ENCODE measurements around the gene PCBP3.
"Not testable (repeated sequence)": the region's sequence is repeated elsewhere in the genome, so short reads cannot be mapped to it uniquely, and the experiment has no call there.

PCBP3 gene

GRCh38 chr21:45808663-45809062, 165.1 kb downstream of the PCBP3 start:
- H3K9ac ChIP-seq (ENCODE audit: low read length); DNase-seq; H3K23ac ChIP-seq (ENCODE audit: low read length): not testable (repeated sequence)

GRCh38 chr21:45809421-45809820, 165.9 kb downstream of the PCBP3 start:
- no peak overlapping the region for H4K91ac ChIP-seq (ENCODE audit: low read depth, low read length)
- H2AFZ ChIP-seq (ENCODE audit: insufficient read depth, low read length, poor library complexity): no peak overlapping the region
- H2BK12ac ChIP-seq (ENCODE audit: low read length): no peak overlapping the region
- H3K14ac ChIP-seq (ENCODE audit: low read length): no peak overlapping the region
- H2BK120ac ChIP-seq (ENCODE audit: insufficient read depth, low read length, poor library complexity): no peak overlapping the region
- no peak overlapping the region for H3K4me2 ChIP-seq (ENCODE audit: low read length)
- no peak overlapping the region for H3K18ac ChIP-seq (ENCODE audit: low read length)
- H3K27ac ChIP-seq (ENCODE audit: low read depth, low read length): no peak overlapping the region
- no peak overlapping the region for H3K4ac ChIP-seq (ENCODE audit: low read depth, low read length)
- H3K9ac ChIP-seq (ENCODE audit: low read length): no peak overlapping the region
- WGBS (ENCODE audit: extremely low coverage, insufficient coverage, insufficient read length): 100% methylated on average over 1 of the region's 13 CpGs
- H3K4me1 ChIP-seq (ENCODE audit: control insufficient read depth in 1 of 2, insufficient read depth in 2 of 2, low read length in 2 of 2): no peaks in the 10 kb centered on the region
- no peak overlapping the region for H4K8ac ChIP-seq (ENCODE audit: low read depth, low read length)
- no peaks in the 10 kb centered on the region for H3K27me3 ChIP-seq (ENCODE audit: insufficient read depth, low read length)
- no peak overlapping the region for H4K12ac ChIP-seq (ENCODE audit: low read depth, low read length)
- no peaks in the 10 kb centered on the region for H3K79me2 ChIP-seq (ENCODE audit: control insufficient read depth, insufficient read depth, low read length, poor library complexity)
- no peak overlapping the region for H2AK5ac ChIP-seq (ENCODE audit: low read length)
- DNase-seq: no peak
- H3K9me3 ChIP-seq (ENCODE audit: insufficient read depth, low read depth, low read length): peaks cover 3% of the 10 kb centered on the region
- H3K23ac ChIP-seq (ENCODE audit: low read length): no peak overlapping the region
- H3K4me3 ChIP-seq (ENCODE audit: low read depth, low read length): no peak overlapping the region
- H3K36me3 ChIP-seq (ENCODE audit: control insufficient read depth in 1 of 2, insufficient read depth in 2 of 2, low read length in 2 of 2): no peaks in the 10 kb centered on the region
- no peak overlapping the region for H2BK5ac ChIP-seq (ENCODE audit: low read depth, low read length, poor library complexity)
- no peaks in the 10 kb centered on the region for H3K79me1 ChIP-seq (ENCODE audit: low read length)

More at GRCh38 chr21:45808663-45809062, 165.1 kb downstream of the PCBP3 start:
- H4K12ac ChIP-seq (ENCODE audit: low read depth, low read length); H3K14ac ChIP-seq (ENCODE audit: low read length); H3K79me2 ChIP-seq (ENCODE audit: control insufficient read depth, insufficient read depth, low read length, poor library complexity); H3K27me3 ChIP-seq (ENCODE audit: insufficient read depth, low read length); H3K27ac ChIP-seq (ENCODE audit: low read depth, low read length); H4K91ac ChIP-seq (ENCODE audit: low read depth, low read length); H3K4me1 ChIP-seq (ENCODE audit: control insufficient read depth in 1 of 2, insufficient read depth in 2 of 2, low read length in 2 of 2); H3K4me3 ChIP-seq (ENCODE audit: low read depth, low read length); H2BK5ac ChIP-seq (ENCODE audit: low read depth, low read length, poor library complexity); H4K8ac ChIP-seq (ENCODE audit: low read depth, low read length); H2BK120ac ChIP-seq (ENCODE audit: insufficient read depth, low read length, poor library complexity); H3K4ac ChIP-seq (ENCODE audit: low read depth, low read length); H3K79me1 ChIP-seq (ENCODE audit: low read length); H2AFZ ChIP-seq (ENCODE audit: insufficient read depth, low read length, poor library complexity); H3K4me2 ChIP-seq (ENCODE audit: low read length); H3K18ac ChIP-seq (ENCODE audit: low read length); H2AK5ac ChIP-seq (ENCODE audit: low read length); H2BK12ac ChIP-seq (ENCODE audit: low read length); H3K9me3 ChIP-seq (ENCODE audit: insufficient read depth, low read depth, low read length); H3K36me3 ChIP-seq (ENCODE audit: control insufficient read depth in 1 of 2, insufficient read depth in 2 of 2, low read length in 2 of 2): not testable (repeated sequence)
- no CpG with 5 or more reads among the region's 3 CpGs for WGBS (ENCODE audit: extremely low coverage, insufficient coverage, insufficient read length)

GRCh38 chr21:45811136-45811535, 167.6 kb downstream of the PCBP3 start:
- Histone ChIP-seq H3K79me2 (ENCODE audit: control insufficient read depth, insufficient read depth, low read length, poor library complexity) (no peaks in the 10 kb centered on the region), H4K91ac (ENCODE audit: low read depth, low read length) (no peak overlapping the region), H3K14ac (ENCODE audit: low read length) (no peak overlapping the region), H2BK5ac (ENCODE audit: low read depth, low read length, poor library complexity) (no peak overlapping the region), H3K27ac (ENCODE audit: low read depth, low read length) (no peak overlapping the region), H3K4ac (ENCODE audit: low read depth, low read length) (no peak overlapping the region), H3K36me3 (ENCODE audit: control insufficient read depth in 1 of 2, insufficient read depth in 2 of 2, low read length in 2 of 2) (no peaks in the 10 kb centered on the region), H2BK120ac (ENCODE audit: insufficient read depth, low read length, poor library complexity) (no peak overlapping the region), H3K9ac (ENCODE audit: low read length) (no peak overlapping the region), H3K23ac (ENCODE audit: low read length) (no peak overlapping the region), H4K12ac (ENCODE audit: low read depth, low read length) (no peak overlapping the region), H3K79me1 (ENCODE audit: low read length) (no peaks in the 10 kb centered on the region), H2BK12ac (ENCODE audit: low read length) (no peak overlapping the region), H3K4me2 (ENCODE audit: low read length) (no peak overlapping the region), H4K8ac (ENCODE audit: low read depth, low read length) (no peak overlapping the region), H2AK5ac (ENCODE audit: low read length) (no peak overlapping the region), H3K4me3 (ENCODE audit: low read depth, low read length) (no peak overlapping the region), H3K4me1 (ENCODE audit: control insufficient read depth in 1 of 2, insufficient read depth in 2 of 2, low read length in 2 of 2) (no peaks in the 10 kb centered on the region), H3K9me3 (ENCODE audit: insufficient read depth, low read depth, low read length) (peaks cover 3% of the 10 kb centered on the region), H2AFZ (ENCODE audit: insufficient read depth, low read length, poor library complexity) (no peak overlapping the region), H3K18ac (ENCODE audit: low read length) (no peak overlapping the region), H3K27me3 (ENCODE audit: insufficient read depth, low read length) (no peaks in the 10 kb centered on the region)
- WGBS (ENCODE audit: extremely low coverage, insufficient coverage, insufficient read length): no CpG with 5 or more reads among the region's 5 CpGs
- no peak for DNase-seq

- not testable (repeated sequence) for H2AK5ac ChIP-seq (ENCODE audit: low read length); H3K79me2 ChIP-seq (ENCODE audit: control insufficient read depth, insufficient read depth, low read length, poor library complexity); H3K4me1 ChIP-seq (ENCODE audit: control insufficient read depth in 1 of 2, insufficient read depth in 2 of 2, low read length in 2 of 2); DNase-seq; H3K4me3 ChIP-seq (ENCODE audit: low read depth, low read length); H2BK12ac ChIP-seq (ENCODE audit: low read length); H2AFZ ChIP-seq (ENCODE audit: insufficient read depth, low read length, poor library complexity); H3K9me3 ChIP-seq (ENCODE audit: insufficient read depth, low read depth, low read length); H3K18ac ChIP-seq (ENCODE audit: low read length); H3K23ac ChIP-seq (ENCODE audit: low read length); H3K14ac ChIP-seq (ENCODE audit: low read length); H2BK5ac ChIP-seq (ENCODE audit: low read depth, low read length, poor library complexity); H3K36me3 ChIP-seq (ENCODE audit: control insufficient read depth in 1 of 2, insufficient read depth in 2 of 2, low read length in 2 of 2); H4K91ac ChIP-seq (ENCODE audit: low read depth, low read length); H3K4ac ChIP-seq (ENCODE audit: low read depth, low read length); H3K27me3 ChIP-seq (ENCODE audit: insufficient read depth, low read length); H2BK120ac ChIP-seq (ENCODE audit: insufficient read depth, low read length, poor library complexity); H3K9ac ChIP-seq (ENCODE audit: low read length); H3K4me2 ChIP-seq (ENCODE audit: low read length); H4K12ac ChIP-seq (ENCODE audit: low read depth, low read length); H3K27ac ChIP-seq (ENCODE audit: low read depth, low read length); H4K8ac ChIP-seq (ENCODE audit: low read depth, low read length); H3K79me1 ChIP-seq (ENCODE audit: low read length)
Measured at GRCh38 chr21:45814210-45814940, 170.8 kb downstream of the PCBP3 start.
